Neuron (in vitro differentiated cells): ENCODE data around the gene MLIP.
"Not testable (repeated sequence)": the region's sequence is repeated elsewhere in the genome, so short reads cannot be mapped to it uniquely, and the experiment has no call there.

Experiments
- H2AFZ ChIP-seq: one replicate; pipeline ENCODE4 v1.6.1; 2013; ENCODE audit warnings: low read depth, mild to moderate bottlenecking, inconsistent platforms, low read length, moderate library complexity
- H3K27me3 ChIP-seq: one replicate; pipeline ENCODE4 v1.6.1; 2013; ENCODE audit warnings: low read length; ENCODE audit not compliant: insufficient read depth
- H3K36me3 ChIP-seq: one replicate; pipeline ENCODE4 v1.6.1; 2013; ENCODE audit warnings: low read length; ENCODE audit not compliant: insufficient read depth
- H3K4me1 ChIP-seq: one replicate; pipeline ENCODE4 v1.6.1; 2013; ENCODE audit warnings: low read length; ENCODE audit not compliant: insufficient read depth
- H3K4me3 ChIP-seq: 2 replicates; pipeline ENCODE4 v1.5.1; 2013; ENCODE audit warnings: mild to moderate bottlenecking, low read length, moderate library complexity
- H3K9me3 ChIP-seq: one replicate; pipeline ENCODE4 v1.6.1; 2013; ENCODE audit warnings: low read length

MLIP gene

DNA sequence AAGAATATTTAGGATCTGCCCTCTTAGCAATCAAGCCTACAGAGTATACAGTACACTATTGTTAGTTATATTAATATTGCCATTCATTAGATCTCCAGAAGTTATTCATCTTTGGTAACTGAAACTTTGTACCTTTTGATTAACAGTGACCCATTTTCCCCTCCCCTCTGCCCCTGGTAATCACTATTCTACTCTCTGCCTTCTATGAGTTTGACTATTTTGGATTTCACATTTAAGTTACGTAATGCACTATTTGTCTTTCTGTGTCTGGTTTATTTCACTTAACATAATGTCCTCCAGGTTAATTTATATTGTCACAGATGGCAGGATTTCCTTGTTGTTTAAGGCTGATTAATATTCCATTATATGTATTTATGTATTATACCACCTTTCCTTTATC lies 111.0 kb downstream of the MLIP start:
- Histone ChIP-seq H3K9me3 (no peaks in the 10 kb centered on the region), H2AFZ (no peak overlapping the region), H3K4me3 (no peak overlapping the region), H3K36me3 (no peaks in the 10 kb centered on the region), H3K4me1 (no peaks in the 10 kb centered on the region), H3K27me3 (no peaks in the 10 kb centered on the region)

- Histone ChIP-seq H3K27me3 (no peaks in the 10 kb centered on the region), H3K36me3 (no peaks in the 10 kb centered on the region), H3K9me3 (no peaks in the 10 kb centered on the region), H3K4me3 (no peak overlapping the region), H3K4me1 (no peaks in the 10 kb centered on the region), H2AFZ (no peak overlapping the region)
Measured at GRCh38 chr6:54232703-54233102, 121.5 kb downstream of the MLIP start.

- Histone ChIP-seq H3K9me3 (no peaks in the 10 kb centered on the region), H3K4me3 (no peak overlapping the region), H3K36me3 (no peaks in the 10 kb centered on the region), H3K27me3 (no peaks in the 10 kb centered on the region), H2AFZ (no peak overlapping the region), H3K4me1 (no peaks in the 10 kb centered on the region)
Measured at GRCh38 chr6:54234539-54234938, 123.3 kb downstream of the MLIP start.

DNA sequence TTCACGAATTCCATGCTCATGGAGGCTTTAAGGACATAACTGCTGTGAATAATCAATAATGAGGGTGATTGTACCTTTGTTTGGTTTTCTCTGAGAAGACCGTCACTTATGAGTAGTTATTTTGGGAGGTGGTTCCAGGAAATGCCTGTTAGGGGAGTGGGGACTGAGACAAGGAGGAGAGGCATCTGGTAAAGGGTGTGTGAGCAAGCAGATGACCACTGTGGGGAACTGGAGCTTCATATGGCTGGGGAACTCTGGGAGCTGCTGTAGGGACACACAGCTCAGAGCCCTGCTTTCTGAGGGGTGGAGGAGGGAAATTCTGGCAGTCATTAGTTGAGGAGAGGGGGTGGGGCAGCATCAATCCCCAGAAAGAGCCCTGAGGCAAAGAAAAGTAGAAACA lies 125.7 kb downstream of the MLIP start:
- no peaks in the 10 kb centered on the region for H3K9me3 ChIP-seq
- H2AFZ ChIP-seq = no peak overlapping the region
- no peak overlapping the region for H3K4me3 ChIP-seq
- H3K36me3 ChIP-seq = no peaks in the 10 kb centered on the region
- H3K27me3 ChIP-seq = no peaks in the 10 kb centered on the region
- no peaks in the 10 kb centered on the region for H3K4me1 ChIP-seq

- H3K4me3 ChIP-seq = no peak overlapping the region
- H3K9me3 ChIP-seq = no peaks in the 10 kb centered on the region
- no peaks in the 10 kb centered on the region for H3K4me1 ChIP-seq
- no peaks in the 10 kb centered on the region for H3K36me3 ChIP-seq
- H3K27me3 ChIP-seq = no peaks in the 10 kb centered on the region
- no peak overlapping the region for H2AFZ ChIP-seq
Measured at GRCh38 chr6:54238396-54238795, 127.2 kb downstream of the MLIP start.

GRCh38 chr6:54243699-54244098 lies 132.5 kb downstream of the MLIP start:
- Histone ChIP-seq H3K36me3 (no peaks in the 10 kb centered on the region), H2AFZ (no peak overlapping the region), H3K4me3 (no peak overlapping the region), H3K4me1 (no peaks in the 10 kb centered on the region), H3K27me3 (no peaks in the 10 kb centered on the region), H3K9me3 (no peaks in the 10 kb centered on the region)

GRCh38 chr6:54244430-54244829 lies 133.2 kb downstream of the MLIP start:
- Histone ChIP-seq H3K4me1 (no peaks in the 10 kb centered on the region), H3K9me3 (no peaks in the 10 kb centered on the region), H2AFZ (no peak overlapping the region), H3K36me3 (no peaks in the 10 kb centered on the region), H3K27me3 (no peaks in the 10 kb centered on the region), H3K4me3 (no peak overlapping the region)

- Histone ChIP-seq H3K9me3 (no peaks in the 10 kb centered on the region), H3K36me3 (no peaks in the 10 kb centered on the region), H3K27me3 (no peaks in the 10 kb centered on the region)
Measured at GRCh38 chr6:54245265-54245664, 134.0 kb downstream of the MLIP start.

DNA sequence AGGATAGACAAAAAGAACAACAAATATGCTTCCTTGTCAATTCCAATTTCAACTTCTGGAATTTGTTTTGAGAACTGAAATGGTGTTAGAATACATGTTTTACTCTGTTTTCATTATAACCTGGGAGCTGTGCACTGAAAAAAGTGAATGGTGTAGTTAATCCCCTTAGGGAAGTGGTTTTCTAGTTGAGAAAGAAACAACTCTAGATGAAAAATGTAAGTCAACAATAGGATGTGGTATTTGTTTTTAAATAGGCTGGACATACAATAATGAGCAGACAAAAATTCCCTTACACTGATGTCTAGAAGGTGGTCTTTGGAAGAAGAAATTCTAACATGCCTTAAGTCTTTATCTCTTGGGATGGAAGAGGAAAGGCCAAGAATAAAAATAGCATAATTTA lies 137.1 kb downstream of the MLIP start:
- H3K4me1 ChIP-seq = no peaks in the 10 kb centered on the region
- H3K4me3 ChIP-seq = no peak overlapping the region
- H3K9me3 ChIP-seq = no peaks in the 10 kb centered on the region
- no peak overlapping the region for H2AFZ ChIP-seq
- no peaks in the 10 kb centered on the region for H3K36me3 ChIP-seq
- no peaks in the 10 kb centered on the region for H3K27me3 ChIP-seq

More at GRCh38 chr6:54245265-54245664, 134.0 kb downstream of the MLIP start:
- Histone ChIP-seq H3K4me1 (no peaks in the 10 kb centered on the region), H3K4me3 (no peak overlapping the region), H2AFZ (no peak overlapping the region)

DNA sequence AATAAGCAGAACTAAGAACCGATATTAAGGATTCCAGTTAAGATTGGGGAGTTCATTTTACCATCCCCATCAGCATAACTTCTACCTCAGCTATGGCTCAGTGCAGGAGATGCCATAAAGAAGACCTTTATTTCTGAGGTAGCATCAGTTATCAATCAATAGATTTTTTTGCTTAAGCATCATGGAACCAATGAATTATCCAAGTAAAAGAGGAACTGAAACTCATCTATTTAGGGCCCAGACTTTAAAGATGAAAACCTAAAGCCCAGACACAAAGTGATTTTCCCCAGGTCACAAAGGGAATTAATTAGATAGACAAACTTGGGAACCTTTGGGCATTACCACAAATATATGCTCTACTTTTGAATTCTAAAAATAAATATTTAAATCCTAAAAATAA lies 137.8 kb downstream of the MLIP start:
- Histone ChIP-seq H3K27me3 (no peaks in the 10 kb centered on the region), H3K9me3 (no peaks in the 10 kb centered on the region), H3K4me3 (no peak overlapping the region), H3K4me1 (no peaks in the 10 kb centered on the region), H2AFZ (no peak overlapping the region), H3K36me3 (no peaks in the 10 kb centered on the region)

DNA sequence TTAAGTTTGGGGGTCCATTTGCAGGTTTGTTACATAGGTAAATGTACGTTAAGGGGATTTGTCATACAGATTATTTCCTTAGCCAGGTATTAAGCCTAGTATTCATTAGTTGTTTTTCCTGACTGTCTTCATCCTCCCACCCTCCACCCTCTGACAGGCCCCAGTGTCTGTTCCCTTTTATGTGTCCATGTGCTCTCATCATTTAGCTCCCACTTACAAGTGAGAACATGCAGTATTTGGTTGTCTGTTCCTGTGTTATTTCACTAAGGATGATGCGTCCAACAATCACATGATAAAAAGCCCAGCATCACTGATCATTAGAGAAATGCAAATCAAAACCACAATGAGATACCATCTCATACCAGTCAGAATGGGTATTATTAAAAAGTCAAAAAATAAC lies 138.6 kb downstream of the MLIP start:
- H3K27me3 ChIP-seq, H3K36me3 ChIP-seq, H2AFZ ChIP-seq, H3K9me3 ChIP-seq, H3K4me3 ChIP-seq, H3K4me1 ChIP-seq: not testable (repeated sequence)

GRCh38 chr6:54252496-54252895 lies 141.3 kb downstream of the MLIP start:
- Histone ChIP-seq H3K27me3 (no peaks in the 10 kb centered on the region), H2AFZ (no peak overlapping the region), H3K36me3 (no peaks in the 10 kb centered on the region), H3K9me3 (no peaks in the 10 kb centered on the region), H3K4me1 (no peaks in the 10 kb centered on the region), H3K4me3 (no peak overlapping the region)

- Histone ChIP-seq H3K9me3 (no peaks in the 10 kb centered on the region), H3K27me3 (no peaks in the 10 kb centered on the region), H2AFZ (no peak overlapping the region), H3K4me1 (no peaks in the 10 kb centered on the region), H3K4me3 (no peak overlapping the region), H3K36me3 (no peaks in the 10 kb centered on the region)
Measured at GRCh38 chr6:54252916-54253315, 141.7 kb downstream of the MLIP start.

DNA sequence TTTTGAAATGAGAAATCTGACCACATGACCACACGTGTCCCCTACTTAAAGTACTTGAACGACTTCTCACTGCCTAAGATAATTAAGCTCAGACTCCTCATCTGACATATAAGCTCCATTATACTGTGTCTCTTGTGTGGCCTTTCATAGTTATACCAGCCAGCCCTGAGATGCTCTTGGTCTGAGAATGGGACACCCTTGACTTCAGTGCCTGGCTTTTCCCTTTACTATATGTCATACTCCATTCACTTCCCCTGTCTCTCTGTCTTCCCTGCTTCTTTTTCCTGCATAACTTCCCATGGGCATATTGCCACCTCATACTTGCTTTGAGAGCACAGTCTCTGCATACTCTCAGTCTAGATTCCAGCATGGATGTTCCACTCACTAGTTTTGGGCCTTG lies 143.6 kb downstream of the MLIP start:
- Histone ChIP-seq H3K27me3 (no peaks in the 10 kb centered on the region), H3K4me3 (no peak overlapping the region), H3K9me3 (no peaks in the 10 kb centered on the region), H3K4me1 (no peaks in the 10 kb centered on the region), H3K36me3 (no peaks in the 10 kb centered on the region), H2AFZ (no peak overlapping the region)
